GM10248 (cell line): Measurements from ENCODE around the gene POLR3G.

Experiments used
- CTCF ChIA-PET: fragments of 300-600 bp; sonication (Branson Sonifier 250); formaldehyde crosslinking; extraction: SDS; loops from one replicate; lab custom pipeline; 2021; ENCODE audit warnings: antibody characterized with exemption; lab: Yijun Ruan, JAX
- POLR2A ChIA-PET: fragments of 350-650 bp; sonication (Branson Sonifier 250); formaldehyde crosslinking; extraction: SDS; loops from one replicate; lab custom pipeline; 2020; ENCODE audit warnings: antibody characterized with exemption; lab: Yijun Ruan, JAX
- DNase-seq: peaks from one replicate; pipeline ENCODE4 v3.0.0; 2012; ENCODE audit errors: extremely low spot score
- TF ChIP-seq, protein P1 (sequence below): IDR thresholded peaks from 2 replicates; pipeline ENCODE4 v1.5.1; 2012; ENCODE audit warnings: mild to moderate bottlenecking, low read depth; ENCODE audit errors: extremely low read depth, missing control alignments, control extremely low read depth

The POLR3G gene

DNA sequence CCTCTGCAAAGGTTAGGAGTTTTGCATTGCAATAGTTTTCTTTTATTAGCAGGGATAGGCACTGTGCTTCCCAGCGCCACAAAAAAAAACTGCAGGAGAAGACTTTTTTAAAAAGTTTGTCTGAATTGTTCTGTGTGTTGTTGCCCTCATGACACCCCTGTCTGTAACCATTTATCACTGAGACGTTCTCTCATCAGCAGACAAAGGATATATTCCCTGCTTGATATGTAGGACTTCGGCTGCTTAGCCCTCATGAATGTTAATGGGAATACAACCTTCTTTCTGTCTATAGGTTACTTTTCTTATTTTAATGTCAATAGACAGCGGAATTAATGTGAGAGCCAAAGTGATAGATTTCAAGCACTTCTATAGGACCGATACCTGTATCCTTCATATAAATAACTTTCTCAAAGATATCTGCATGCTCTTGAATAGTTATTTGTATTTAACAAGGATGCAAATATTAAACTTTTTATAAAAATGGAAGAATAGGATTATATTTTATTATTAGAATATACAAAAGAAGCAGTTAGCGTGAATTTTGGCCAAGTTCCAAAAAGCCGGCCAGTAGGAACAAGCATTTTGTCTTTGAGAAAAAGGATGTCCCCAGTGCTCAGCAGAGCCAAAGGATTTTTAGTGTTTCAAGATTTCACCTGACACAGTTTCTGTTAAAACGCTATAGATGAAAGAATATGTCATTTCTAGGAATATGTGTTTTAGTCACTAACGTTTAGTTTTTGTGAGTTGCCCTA is 56.2 kb downstream of the POLR3G start:
- TF ChIP-seq, protein P1, sequence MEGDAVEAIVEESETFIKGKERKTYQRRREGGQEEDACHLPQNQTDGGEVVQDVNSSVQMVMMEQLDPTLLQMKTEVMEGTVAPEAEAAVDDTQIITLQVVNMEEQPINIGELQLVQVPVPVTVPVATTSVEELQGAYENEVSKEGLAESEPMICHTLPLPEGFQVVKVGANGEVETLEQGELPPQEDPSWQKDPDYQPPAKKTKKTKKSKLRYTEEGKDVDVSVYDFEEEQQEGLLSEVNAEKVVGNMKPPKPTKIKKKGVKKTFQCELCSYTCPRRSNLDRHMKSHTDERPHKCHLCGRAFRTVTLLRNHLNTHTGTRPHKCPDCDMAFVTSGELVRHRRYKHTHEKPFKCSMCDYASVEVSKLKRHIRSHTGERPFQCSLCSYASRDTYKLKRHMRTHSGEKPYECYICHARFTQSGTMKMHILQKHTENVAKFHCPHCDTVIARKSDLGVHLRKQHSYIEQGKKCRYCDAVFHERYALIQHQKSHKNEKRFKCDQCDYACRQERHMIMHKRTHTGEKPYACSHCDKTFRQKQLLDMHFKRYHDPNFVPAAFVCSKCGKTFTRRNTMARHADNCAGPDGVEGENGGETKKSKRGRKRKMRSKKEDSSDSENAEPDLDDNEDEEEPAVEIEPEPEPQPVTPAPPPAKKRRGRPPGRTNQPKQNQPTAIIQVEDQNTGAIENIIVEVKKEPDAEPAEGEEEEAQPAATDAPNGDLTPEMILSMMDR, result no peak
- POLR2A ChIA-PET, result no interaction called here
- CTCF ChIA-PET, result interaction anchor here (0.6 to 2.4 kb wide), 15 partner anchors 12 to 253 kb away, joined by 3 to 21 read pairs (median 4); no protein-coding TSS in a partner anchor

DNA sequence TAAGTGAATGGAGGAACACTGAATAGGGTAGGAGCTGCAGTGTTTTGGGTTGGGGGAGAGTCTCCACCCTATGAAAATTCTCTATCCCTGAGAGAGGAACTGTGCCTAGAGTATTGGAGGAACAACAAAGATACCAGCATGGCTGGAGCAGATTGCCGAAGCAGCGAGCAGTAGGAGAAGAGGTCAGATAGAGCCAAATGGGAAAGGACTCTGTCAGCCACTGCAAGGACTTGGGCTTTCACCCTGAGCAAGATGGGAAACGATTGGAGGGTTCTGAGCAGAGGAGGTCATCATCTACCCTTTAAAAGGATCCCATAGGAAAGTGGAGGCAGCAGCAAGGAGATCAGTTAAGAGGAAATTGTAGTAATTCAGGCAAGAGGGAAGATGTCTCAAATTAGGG is 59.1 kb downstream of the POLR3G start:
- TF ChIP-seq, protein P1, result no peak
- DNase-seq, result no peak
- CTCF ChIA-PET, result interaction anchor here (1.9 kb wide), 1 partner anchor 11 kb away, joined by 4 read pairs; no protein-coding TSS in a partner anchor
- POLR2A ChIA-PET, result interaction anchor here (0.6 kb wide), 1 partner anchor 55 kb away, joined by 6 read pairs; no protein-coding TSS in a partner anchor

More for the DNA sequence above, 56.2 kb downstream of the POLR3G start:
- DNase-seq, result no peak

DNA sequence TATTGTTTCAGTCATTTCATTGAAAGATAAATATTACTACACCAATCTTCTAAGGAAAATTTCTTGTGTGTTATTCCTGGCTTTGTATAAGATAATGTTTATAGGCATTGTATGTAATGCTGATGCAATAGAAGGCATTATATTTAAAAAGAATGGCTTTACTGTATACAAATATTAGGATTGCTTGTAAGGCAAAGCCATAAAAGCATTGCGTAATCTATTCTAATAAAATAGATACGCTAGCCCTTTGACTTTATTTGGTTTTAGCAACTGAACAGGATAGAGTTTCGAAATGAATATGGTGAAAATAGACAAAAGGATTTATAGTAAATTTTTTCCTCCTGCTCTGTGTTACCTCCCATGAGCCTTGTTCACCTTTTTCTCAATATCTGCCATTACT is 60.3 kb downstream of the POLR3G start:
- TF ChIP-seq, protein P1, result no peak
- no peak for DNase-seq
- ChIA-PET CTCF (no interaction called here), POLR2A (no interaction called here)

DNA sequence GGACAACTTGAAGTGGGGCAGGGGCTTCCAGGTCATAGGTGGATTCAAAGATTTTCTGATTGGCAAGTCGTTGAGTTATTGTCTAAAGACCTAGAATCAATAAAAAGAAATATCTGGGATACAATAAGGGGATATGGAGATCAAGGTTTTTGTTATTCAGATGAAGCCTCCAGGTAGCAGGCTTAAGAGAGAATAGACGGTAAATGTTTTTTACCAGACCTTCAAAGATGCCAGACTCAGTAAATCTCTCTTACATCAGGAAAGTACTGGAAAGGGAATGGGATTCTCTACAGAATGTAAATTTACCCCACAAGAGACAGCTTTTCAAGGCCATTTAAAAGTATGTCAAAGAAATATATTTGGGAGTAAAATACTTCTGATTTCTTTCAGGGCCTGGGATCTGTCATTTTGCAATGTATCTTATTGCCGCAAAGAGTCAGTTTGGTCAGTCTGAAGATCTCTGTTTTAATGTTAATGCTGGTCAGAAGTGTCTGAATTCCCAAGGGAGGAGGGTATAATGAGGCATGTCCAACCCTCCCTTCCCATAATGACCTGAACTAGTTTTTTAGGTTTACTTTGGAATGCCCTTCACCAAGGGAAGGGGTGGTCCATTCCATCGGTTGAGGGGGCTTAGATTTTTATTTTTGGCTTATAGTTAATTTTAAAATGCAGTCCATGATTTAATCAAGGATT is 68.3 kb downstream of the POLR3G start:
- DNase-seq, result no peak
- ChIA-PET POLR2A (no interaction called here), CTCF (interaction anchor here (1.5 kb wide), 1 partner anchor 13 kb away, joined by 4 read pairs; no protein-coding TSS in a partner anchor)
- TF ChIP-seq, protein P1, result no peak

DNA sequence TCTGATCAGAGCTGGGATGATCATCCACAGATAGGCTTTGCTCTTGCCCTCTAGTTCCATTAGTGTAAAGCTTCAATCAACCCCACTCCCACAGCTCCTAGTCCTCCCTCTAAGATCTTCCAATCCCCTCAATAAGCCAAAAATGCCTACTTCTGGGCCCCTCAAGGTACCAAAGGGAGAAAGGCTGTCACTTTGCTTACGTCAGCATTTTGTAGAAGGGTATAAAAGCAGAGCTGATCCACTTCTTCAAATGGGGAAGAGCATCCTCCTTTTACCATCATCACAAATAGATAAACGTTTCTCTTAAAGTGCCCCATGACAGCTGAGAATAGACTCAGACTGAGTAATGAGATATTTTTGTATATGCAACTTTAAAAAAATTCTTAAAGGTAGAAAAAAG is 70.8 kb downstream of the POLR3G start:
- TF ChIP-seq, protein P1, result no peak
- no peak for DNase-seq
- CTCF ChIA-PET, result interaction anchor here (0.6 to 1.8 kb wide), 3 partner anchors 10 to 112 kb away, joined by 3 to 4 read pairs (median 4); no protein-coding TSS in a partner anchor
- POLR2A ChIA-PET, result no interaction called here

DNA sequence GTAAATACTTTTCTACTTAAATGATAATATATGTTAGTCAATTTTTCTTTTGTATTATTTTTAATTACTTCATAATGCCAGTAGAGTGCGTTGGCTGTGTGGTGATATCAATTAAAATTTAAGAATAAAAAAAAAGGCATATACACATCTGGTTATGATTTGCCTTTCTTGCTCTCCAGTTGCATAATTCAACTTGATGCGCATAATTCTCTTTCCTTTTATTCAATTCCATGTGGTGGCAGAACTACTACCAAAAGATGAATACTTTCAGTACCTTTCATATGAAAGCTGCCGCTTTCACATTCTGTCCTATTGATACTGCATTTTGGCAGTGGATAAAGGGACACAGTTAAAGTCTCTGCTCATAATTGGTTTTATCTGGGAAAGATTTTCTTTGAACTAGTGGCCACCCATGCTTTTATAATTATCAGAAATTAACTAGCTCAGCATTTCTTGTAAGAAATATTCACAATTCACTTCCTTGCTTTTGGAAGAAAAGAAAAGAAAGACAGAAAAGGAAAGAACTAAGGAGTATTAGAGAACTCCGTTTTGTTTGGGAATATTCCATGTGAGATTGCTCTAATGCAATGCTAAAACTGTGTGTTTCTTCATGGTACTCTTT is 71.7 kb downstream of the POLR3G start:
- TF ChIP-seq, protein P1, result no peak
- ChIA-PET POLR2A (no interaction called here), CTCF (interaction anchor here (1.8 kb wide), 1 partner anchor 13 kb away, joined by 4 read pairs; no protein-coding TSS in a partner anchor)
- no peak for DNase-seq
